ENCODE measurements around the gene FILIP1L.

FILIP1L gene

GRCh38 chr3:99885085-99885484, 229.2 kb downstream of the FILIP1L start:
- TF ChIP-seq REST (IDR thresholded peaks at IDR 0.05; ENCODE audit: insufficient read depth in 1 of 2, low read depth in 2 of 2, low read length in 2 of 2): no peak
- no peak for TF ChIP-seq SIN3A (IDR thresholded peaks at IDR 0.05; ENCODE audit: borderline replicate concordance, insufficient read depth, low read length)
- no peak for TF ChIP-seq POLR2AphosphoS5 (IDR thresholded peaks at IDR 0.05; ENCODE audit: low read depth, low read length)
- no peak for TF ChIP-seq TAF1 (IDR thresholded peaks at IDR 0.05; ENCODE audit: borderline replicate concordance, insufficient read depth, low read length)

GRCh38 chr3:99884484-99884883, 229.8 kb downstream of the FILIP1L start:
- TF ChIP-seq REST (IDR thresholded peaks at IDR 0.05; ENCODE audit: insufficient read depth in 1 of 2, low read depth in 2 of 2, low read length in 2 of 2) (no peak), SIN3A (IDR thresholded peaks at IDR 0.05; ENCODE audit: borderline replicate concordance, insufficient read depth, low read length) (no peak), POLR2AphosphoS5 (IDR thresholded peaks at IDR 0.05; ENCODE audit: low read depth, low read length) (no peak), FOXP2 (optimal IDR thresholded peaks at IDR 0.05; ENCODE audit: borderline replicate concordance, extremely low read depth, extremely low read length, insufficient read depth) (no peak), TAF1 (IDR thresholded peaks at IDR 0.05; ENCODE audit: borderline replicate concordance, insufficient read depth, low read length) (no peak)

GRCh38 chr3:99883693-99884092, 230.6 kb downstream of the FILIP1L start:
- TF ChIP-seq POLR2AphosphoS5 (IDR thresholded peaks at IDR 0.05; ENCODE audit: low read depth, low read length) (no peak), REST (IDR thresholded peaks at IDR 0.05; ENCODE audit: insufficient read depth in 1 of 2, low read depth in 2 of 2, low read length in 2 of 2) (no peak), TAF1 (IDR thresholded peaks at IDR 0.05; ENCODE audit: borderline replicate concordance, insufficient read depth, low read length) (no peak), SIN3A (IDR thresholded peaks at IDR 0.05; ENCODE audit: borderline replicate concordance, insufficient read depth, low read length) (no peak), FOXP2 (optimal IDR thresholded peaks at IDR 0.05; ENCODE audit: borderline replicate concordance, extremely low read depth, extremely low read length, insufficient read depth) (no peak)

- TF ChIP-seq FOXP2 (optimal IDR thresholded peaks at IDR 0.05; ENCODE audit: borderline replicate concordance, extremely low read depth, extremely low read length, insufficient read depth) (no peak), REST (IDR thresholded peaks at IDR 0.05; ENCODE audit: insufficient read depth in 1 of 2, low read depth in 2 of 2, low read length in 2 of 2) (no peak), TAF1 (IDR thresholded peaks at IDR 0.05; ENCODE audit: borderline replicate concordance, insufficient read depth, low read length) (no peak), SIN3A (IDR thresholded peaks at IDR 0.05; ENCODE audit: borderline replicate concordance, insufficient read depth, low read length) (no peak), POLR2AphosphoS5 (IDR thresholded peaks at IDR 0.05; ENCODE audit: low read depth, low read length) (no peak)
Observed at GRCh38 chr3:99883138-99883461, 231.2 kb downstream of the FILIP1L start.

GRCh38 chr3:99882436-99883137, 231.7 kb downstream of the FILIP1L start:
- TF ChIP-seq SIN3A (IDR thresholded peaks at IDR 0.05; ENCODE audit: borderline replicate concordance, insufficient read depth, low read length): no peak
- TF ChIP-seq FOXP2 (optimal IDR thresholded peaks at IDR 0.05; ENCODE audit: borderline replicate concordance, extremely low read depth, extremely low read length, insufficient read depth): no peak
- TF ChIP-seq REST (IDR thresholded peaks at IDR 0.05; ENCODE audit: insufficient read depth in 1 of 2, low read depth in 2 of 2, low read length in 2 of 2): no peak
- TF ChIP-seq POLR2AphosphoS5 (IDR thresholded peaks at IDR 0.05; ENCODE audit: low read depth, low read length): no peak
- TF ChIP-seq TAF1 (IDR thresholded peaks at IDR 0.05; ENCODE audit: borderline replicate concordance, insufficient read depth, low read length): no peak
